Endometrium (tissue), 2 donors: ENCODE data around the gene SH3RF1.

Experiments used
- FAIRE-seq: peaks from 2 replicates; lab custom pipeline; 2012; peaks lifted over from hg19 to GRCh38; lab: Jason Lieb, UNC
- donor health status: control.
- donor health status: control.

Gene SH3RF1

GRCh38 chr4:169275180-169275579 lies 4.4 kb upstream of the SH3RF1 start:
- FAIRE-seq, result no peak

- FAIRE-seq, result no peak
Observed at GRCh38 chr4:169274033-169274432, 3.3 kb upstream of the SH3RF1 start.

DNA sequence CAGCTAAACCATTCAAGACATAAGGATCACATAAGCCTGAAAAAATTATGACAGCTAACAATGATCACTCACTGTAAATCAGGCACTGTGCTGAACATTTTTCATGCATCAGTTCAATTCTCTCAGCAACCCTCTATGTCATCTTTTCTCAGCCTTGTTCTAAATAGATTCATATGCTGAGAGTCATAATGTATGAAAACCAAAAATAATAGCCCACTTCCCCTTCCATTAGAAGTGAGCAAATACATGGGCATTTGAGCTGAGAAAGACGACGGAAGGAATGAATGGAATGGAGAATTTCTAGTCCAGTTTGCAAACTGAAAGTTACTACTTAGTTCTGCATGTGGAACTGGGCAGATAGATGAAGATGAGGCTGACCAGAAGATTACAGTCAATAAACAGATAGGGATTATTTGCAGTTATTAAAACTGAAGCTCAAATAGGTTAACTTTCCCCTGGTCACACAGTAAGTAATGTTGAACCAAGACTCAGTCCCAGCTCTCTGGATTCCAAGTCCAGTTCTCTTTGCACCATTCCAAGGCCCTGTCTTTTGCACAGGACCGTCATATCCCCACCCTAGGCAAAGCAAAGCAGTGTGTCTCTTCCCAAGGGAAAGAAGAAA lies 1.6 kb upstream of the SH3RF1 start:
- no peak for FAIRE-seq

DNA sequence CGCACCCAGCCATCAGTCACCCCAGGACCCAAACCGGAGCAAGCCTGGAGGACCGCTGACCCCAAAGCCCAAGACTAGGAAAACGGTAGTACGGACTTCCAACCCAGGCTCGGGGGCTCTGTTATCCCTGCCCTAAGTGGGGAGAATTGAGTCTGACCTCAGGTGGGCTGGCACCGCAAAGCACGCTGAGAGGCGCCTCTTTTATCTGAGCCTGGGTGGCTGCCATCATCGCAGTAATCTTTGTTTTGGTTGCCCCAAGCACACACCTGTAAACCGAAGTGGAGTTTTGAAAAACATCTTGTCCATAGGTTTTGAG lies 894 bp upstream of the SH3RF1 start:
- FAIRE-seq, result no peak

DNA sequence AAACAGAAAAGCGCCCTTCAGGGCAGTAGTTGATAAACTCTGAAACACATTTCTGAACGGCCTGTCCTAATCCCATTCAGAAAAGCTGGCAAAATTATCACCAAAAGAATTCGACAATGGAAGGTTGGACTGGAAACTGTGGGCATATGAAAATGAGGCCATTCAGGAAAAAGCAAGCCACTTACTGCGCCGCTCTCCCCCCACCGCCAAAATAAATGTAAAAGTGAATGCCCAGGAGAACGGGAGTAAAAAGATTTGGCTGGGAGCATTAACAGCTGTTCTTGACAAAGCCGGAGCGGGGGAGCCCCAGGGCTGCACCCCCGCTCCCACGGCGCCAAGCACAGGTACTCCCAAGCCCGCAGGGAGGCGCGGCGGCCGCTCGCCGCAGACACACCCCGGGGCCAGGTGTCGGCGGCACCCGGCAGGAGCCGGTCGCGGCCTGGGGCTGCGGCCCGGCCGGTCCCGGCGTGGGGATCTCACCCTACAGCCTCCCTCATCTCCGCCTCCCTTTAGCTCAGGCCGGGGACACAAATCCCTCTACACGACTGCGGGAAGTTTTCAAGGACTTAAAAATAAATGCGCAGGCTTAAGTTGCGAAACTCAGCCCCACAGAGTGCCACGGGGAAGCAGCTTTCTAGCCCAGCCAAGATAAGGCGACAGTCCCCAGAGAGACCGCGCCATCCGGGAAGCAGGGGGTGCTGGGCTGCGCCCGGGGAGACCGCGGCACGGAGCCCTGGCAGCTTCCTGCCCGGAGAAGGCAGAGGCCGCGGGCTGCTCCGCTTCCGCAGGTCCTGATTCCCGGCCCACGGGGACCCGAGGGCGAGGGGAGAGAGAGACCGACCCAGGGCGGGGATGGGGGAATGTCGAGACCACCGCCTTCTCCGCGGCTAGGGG lies 593 bp downstream of the SH3RF1 start:
- no peak for FAIRE-seq

- no peak for FAIRE-seq
Observed at GRCh38 chr4:169268951-169269760, 1.6 kb downstream of the SH3RF1 start.

- FAIRE-seq, result no peak
Observed at GRCh38 chr4:169267070-169267469, 3.7 kb downstream of the SH3RF1 start.

GRCh38 chr4:169266661-169267060 lies 4.1 kb downstream of the SH3RF1 start:
- no peak for FAIRE-seq

- no peak for FAIRE-seq
Observed at GRCh38 chr4:169266081-169266480, 4.7 kb downstream of the SH3RF1 start.

DNA sequence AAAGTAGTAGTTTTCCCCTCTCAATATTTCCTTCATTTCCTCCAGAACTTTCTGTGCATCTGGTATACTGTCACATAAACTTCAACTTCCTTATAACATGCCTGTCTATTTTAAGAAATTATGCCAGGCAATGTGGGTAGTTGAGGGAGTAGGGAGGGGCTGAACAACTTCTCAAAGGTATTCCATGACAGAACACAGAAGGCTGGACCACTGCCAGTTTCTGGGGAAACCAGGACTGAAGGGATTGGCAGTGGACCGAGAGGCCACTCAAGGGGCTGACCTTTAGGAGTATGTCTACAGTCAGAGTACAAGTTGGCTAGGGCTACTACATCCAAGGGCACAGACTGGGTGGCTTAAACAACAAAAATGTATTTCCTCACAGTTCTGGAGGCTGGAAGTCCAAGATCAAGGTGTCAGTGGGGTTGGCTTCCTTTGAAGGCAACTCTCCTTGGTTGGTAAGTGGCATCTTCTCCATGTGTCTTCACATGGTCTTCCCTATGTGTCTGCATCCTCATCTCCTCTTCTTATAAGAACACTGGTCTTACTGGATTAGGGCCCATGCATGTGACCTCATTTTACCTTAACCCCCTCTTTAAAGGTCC lies 6.9 kb downstream of the SH3RF1 start:
- FAIRE-seq, result no peak

GRCh38 chr4:169260217-169260866 lies 10.4 kb downstream of the SH3RF1 start:
- no peak for FAIRE-seq

GRCh38 chr4:169259271-169259670 lies 11.5 kb downstream of the SH3RF1 start:
- no peak for FAIRE-seq

DNA sequence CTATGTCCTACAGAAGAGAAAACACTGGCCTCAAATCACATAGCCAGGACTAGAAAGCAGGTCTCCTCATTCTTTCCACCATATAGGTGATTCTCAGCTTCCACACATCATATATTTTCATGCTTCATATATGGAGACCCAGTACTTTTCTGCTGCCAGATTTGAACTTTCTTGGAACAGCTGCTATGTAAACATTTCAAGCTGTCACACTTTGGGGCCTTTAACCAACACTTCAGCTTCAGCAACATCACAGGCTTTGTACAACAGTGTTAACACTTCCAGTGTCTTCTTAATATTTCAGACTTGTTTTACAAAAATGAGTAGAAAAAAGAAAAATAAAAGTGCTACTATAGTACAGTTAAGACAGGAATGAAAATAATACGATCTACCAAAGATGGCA lies 12.6 kb downstream of the SH3RF1 start:
- FAIRE-seq, result no peak

- FAIRE-seq, result no peak
Observed at GRCh38 chr4:169256856-169257761, 13.6 kb downstream of the SH3RF1 start.

DNA sequence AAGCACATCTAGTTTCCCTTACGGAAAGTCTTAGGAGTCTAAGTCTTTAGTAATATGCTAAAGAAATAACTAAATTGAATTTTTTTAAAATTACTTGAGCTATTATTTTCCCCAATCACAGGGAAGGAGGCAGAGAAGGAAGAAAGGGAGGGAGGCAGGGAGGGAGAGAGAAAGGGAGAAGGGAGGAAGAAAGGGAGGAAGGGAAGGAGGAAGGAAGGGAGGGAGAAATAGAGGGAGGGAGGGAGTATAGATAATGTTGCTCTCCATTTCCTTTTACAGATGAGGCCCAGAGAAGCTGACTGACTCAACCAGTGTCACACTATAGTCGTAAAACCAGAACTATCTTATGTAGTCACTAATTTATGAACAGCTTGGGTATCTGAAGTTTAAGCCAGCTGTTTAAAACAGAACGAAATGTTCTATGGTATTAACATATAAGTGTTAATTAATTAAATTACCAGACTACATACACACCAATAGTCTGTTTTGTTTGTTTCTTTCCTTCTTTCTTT lies 14.6 kb downstream of the SH3RF1 start:
- FAIRE-seq, result no peak

DNA sequence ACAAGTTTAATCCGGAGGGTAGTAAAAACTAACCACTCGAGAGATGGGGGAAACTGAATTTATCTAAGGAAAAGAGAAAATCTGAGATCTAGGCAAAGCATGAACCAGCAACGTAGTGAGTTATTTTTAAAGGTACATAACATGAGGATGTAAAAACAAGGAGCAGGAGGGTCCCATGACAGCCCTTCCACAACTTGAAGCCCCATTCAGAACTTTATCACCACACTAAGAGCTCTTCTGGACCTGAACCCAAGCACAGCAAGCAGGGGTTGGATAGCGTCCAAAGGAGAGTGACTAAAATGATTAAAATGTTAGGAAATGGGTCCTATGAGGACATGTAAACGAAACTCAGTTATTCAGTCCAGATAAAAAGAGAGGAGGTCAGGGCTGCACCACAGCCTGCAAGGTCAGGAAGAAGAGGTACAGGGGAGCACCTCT lies 16.2 kb downstream of the SH3RF1 start:
- no peak for FAIRE-seq

DNA sequence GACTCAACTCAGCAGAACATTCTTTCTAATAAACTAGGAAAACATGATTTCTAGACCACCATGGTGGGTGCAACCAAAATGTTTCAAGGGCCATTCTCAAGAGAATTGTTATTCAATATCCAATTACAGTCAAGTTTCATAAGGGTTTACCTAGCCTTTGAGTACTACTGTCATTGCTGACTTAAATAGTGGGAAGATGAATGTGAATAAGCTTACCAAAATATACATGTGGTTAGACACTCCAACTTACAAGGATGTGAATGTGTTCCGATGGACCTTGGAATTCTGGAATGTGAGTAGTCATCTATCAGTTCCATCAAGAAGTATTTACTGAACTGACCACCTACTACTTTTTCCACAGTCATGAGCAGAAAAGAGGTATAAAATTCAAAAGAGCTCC lies 16.9 kb downstream of the SH3RF1 start:
- FAIRE-seq, result no peak

- no peak for FAIRE-seq
Observed at GRCh38 chr4:169253113-169253671, 17.6 kb downstream of the SH3RF1 start.

DNA sequence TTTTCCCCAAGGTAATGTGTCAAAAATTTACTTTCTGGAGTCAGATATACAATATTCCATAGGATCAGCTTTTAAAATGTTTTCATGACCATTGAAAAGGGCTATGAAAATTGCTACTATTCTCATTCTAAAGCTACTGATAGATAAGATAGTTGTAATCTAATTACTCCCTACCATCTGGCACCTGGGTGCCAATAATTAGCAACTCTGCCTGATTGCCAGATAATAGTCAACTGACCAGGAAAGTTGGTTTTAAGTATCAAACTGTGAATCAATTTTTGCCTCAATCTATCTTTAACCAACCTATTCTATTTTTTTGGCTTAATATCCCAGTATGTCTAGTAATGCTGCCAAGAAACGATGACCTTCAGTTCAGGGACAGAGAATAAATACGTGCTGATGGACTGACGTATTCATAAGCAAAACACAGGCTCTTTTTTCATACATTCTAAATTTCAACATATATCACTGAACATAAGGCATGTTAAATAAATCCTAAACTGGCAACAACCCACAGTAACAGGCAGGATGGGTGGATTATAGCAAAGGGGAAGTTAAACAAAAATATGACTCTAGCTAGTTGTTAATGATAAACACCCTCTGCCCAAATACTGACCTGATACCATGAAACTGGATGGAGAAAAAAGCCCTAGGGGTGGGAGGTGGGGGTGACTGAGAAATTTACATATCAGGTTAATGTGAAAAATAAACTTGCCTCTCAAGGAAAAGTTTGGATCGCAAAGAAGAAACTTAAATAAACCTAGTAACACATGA lies 18.2 kb downstream of the SH3RF1 start:
- no peak for FAIRE-seq
